Chondrocyte (in vitro differentiated cells): ENCODE data around the gene A3GALT2. TPM values are rescaled to one million over a fixed set of nuclear protein-coding genes. Genes with fewer than 3 reads are reported as not detected.

Experiments used
- DNase-seq: peaks from one replicate; pipeline ENCODE4 v3.0.0; 2021; ENCODE audit warnings: mixed read lengths, low spot score
- H3K27ac Mint-ChIP-seq: one replicate; pipeline ENCODE4 v1.8.0; 2021; ENCODE audit warnings: mild to moderate bottlenecking, moderate library complexity, mixed read lengths; ENCODE audit not compliant: unreplicated experiment
- H3K27me3 Mint-ChIP-seq: 2 replicates; pipeline ENCODE4 v1.8.0; 2021; ENCODE audit warnings: low read depth, mixed read lengths
- H3K36me3 Mint-ChIP-seq: 2 replicates; pipeline ENCODE4 v1.8.0; 2021; ENCODE audit warnings: low read depth, mixed read lengths
- H3K4me1 Mint-ChIP-seq: 2 replicates; pipeline ENCODE4 v1.8.0; 2021; ENCODE audit warnings: low read depth, mild to moderate bottlenecking, mixed read lengths
- H3K4me3 Mint-ChIP-seq: one replicate; pipeline ENCODE4 v1.8.0; 2021; ENCODE audit warnings: mild to moderate bottlenecking, moderate library complexity, mixed read lengths; ENCODE audit not compliant: unreplicated experiment
- H3K9me3 Mint-ChIP-seq: 2 replicates; pipeline ENCODE4 v1.8.0; 2021; ENCODE audit warnings: low read depth, mixed read lengths
- total RNA-seq: library from RNA; stranded (reverse); gene quantifications from 3 replicates; pipeline ENCODE4 v1.2.1, GENCODE V29; 2021
- TF ChIP-seq, protein P1 (sequence below): fragments of 200-600 bp; sonication (generic); IDR thresholded peaks from 2 replicates; pipeline ENCODE4 v1.5.0; 2021; ENCODE audit warnings: antibody characterized with exemption, mild to moderate bottlenecking, moderate library complexity

Gene A3GALT2
- total RNA-seq, 1 donor from 2014 or later = 0.27 TPM

GRCh38 chr1:33289858-33290154, 31.1 kb downstream of the A3GALT2 start:
- H3K36me3 Mint-ChIP-seq = peaks cover 29% of the 10 kb centered on the region
- peaks cover 20% of the 10 kb centered on the region for H3K4me1 Mint-ChIP-seq
- H3K4me3 Mint-ChIP-seq = no peak overlapping the region
- H3K9me3 Mint-ChIP-seq = peaks cover 2% of the 10 kb centered on the region
- H3K27ac Mint-ChIP-seq = no peak overlapping the region
- DNase-seq = no peak
- H3K27me3 Mint-ChIP-seq = no peaks in the 10 kb centered on the region
- TF ChIP-seq, protein P1, sequence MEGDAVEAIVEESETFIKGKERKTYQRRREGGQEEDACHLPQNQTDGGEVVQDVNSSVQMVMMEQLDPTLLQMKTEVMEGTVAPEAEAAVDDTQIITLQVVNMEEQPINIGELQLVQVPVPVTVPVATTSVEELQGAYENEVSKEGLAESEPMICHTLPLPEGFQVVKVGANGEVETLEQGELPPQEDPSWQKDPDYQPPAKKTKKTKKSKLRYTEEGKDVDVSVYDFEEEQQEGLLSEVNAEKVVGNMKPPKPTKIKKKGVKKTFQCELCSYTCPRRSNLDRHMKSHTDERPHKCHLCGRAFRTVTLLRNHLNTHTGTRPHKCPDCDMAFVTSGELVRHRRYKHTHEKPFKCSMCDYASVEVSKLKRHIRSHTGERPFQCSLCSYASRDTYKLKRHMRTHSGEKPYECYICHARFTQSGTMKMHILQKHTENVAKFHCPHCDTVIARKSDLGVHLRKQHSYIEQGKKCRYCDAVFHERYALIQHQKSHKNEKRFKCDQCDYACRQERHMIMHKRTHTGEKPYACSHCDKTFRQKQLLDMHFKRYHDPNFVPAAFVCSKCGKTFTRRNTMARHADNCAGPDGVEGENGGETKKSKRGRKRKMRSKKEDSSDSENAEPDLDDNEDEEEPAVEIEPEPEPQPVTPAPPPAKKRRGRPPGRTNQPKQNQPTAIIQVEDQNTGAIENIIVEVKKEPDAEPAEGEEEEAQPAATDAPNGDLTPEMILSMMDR = no peak

GRCh38 chr1:33288976-33289857, 31.7 kb downstream of the A3GALT2 start:
- Mint-ChIP-seq H3K4me1 (peaks cover 20% of the 10 kb centered on the region), H3K4me3 (no peak overlapping the region), H3K27me3 (no peaks in the 10 kb centered on the region), H3K27ac (peak overlapping the region; percentile 59), H3K36me3 (peaks cover 32% of the 10 kb centered on the region), H3K9me3 (peaks cover 2% of the 10 kb centered on the region)
- TF ChIP-seq, protein P1 = no peak
- no peak for DNase-seq

- no peak overlapping the region for H3K27ac Mint-ChIP-seq
- peaks cover 29% of the 10 kb centered on the region for H3K36me3 Mint-ChIP-seq
- no peaks in the 10 kb centered on the region for H3K27me3 Mint-ChIP-seq
- peaks cover 2% of the 10 kb centered on the region for H3K9me3 Mint-ChIP-seq
- DNase-seq = no peak
- H3K4me3 Mint-ChIP-seq = no peak overlapping the region
- H3K4me1 Mint-ChIP-seq = peaks cover 17% of the 10 kb centered on the region
- TF ChIP-seq, protein P1 = no peak
Measured at GRCh38 chr1:33287317-33287716, 33.6 kb downstream of the A3GALT2 start.

DNA sequence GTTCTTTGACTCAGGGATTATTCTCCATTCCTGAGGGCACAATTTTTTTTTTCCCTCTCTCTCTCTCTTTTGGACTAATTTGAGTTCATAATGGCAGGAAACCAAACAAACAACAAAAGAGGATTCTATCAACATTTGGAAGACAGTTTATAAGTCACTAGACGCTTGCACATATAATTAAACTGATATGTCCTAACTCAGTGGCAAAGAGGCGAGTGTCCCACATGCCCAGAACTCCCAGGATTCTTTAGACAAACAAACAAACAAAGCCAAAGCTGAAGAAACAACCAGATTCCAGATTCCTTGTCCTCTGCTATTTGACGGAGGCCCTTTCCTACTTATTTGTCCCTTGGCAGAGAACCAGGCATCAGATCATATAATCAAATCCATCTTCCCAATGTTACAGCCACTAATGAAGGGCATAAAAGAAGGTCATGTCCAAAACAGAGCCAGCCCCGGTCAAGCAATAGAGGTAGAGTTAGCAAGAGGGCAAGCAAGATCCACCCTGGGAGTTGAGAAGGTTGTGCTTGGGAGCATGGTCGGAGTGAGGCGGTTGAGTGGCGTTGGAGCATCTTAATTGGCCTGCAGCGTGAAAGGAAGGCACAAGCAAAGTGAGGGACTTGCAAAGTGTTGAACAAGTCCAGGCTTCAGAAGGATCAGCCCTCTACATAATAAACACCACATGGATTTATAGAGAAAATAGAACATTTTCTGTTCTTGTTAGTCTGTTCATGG, 34.3 kb downstream of the A3GALT2 start:
- Mint-ChIP-seq H3K27me3 (no peaks in the 10 kb centered on the region), H3K4me1 (peaks cover 17% of the 10 kb centered on the region), H3K9me3 (peaks cover 2% of the 10 kb centered on the region), H3K4me3 (no peak overlapping the region), H3K36me3 (peaks cover 33% of the 10 kb centered on the region), H3K27ac (no peak overlapping the region)
- no peak for DNase-seq
- TF ChIP-seq, protein P1 = no peak

DNA sequence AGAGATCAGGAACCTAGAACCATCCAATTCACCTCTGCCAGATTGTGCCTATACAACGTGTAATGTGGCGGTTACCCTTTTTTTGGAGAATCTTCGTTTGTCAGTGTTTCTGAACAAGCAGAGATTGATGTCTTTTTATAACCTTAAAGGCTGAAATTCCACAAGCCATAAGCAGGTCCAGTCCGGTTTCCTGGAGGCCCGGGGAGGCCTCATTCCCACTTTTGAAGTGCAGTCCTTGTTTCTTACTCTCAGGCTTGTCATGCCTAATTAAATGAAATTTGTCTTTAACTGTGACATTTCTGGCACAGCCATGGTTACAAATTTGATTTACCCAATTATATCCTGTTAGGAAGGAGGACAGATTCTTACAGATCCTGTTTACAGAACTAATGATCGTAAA, 36.8 kb downstream of the A3GALT2 start:
- TF ChIP-seq, protein P1 = no peak
- Mint-ChIP-seq H3K4me1 (peaks cover 9% of the 10 kb centered on the region), H3K9me3 (no peaks in the 10 kb centered on the region), H3K36me3 (peaks cover 32% of the 10 kb centered on the region), H3K27ac (no peak overlapping the region), H3K27me3 (no peaks in the 10 kb centered on the region), H3K4me3 (no peak overlapping the region)
- DNase-seq = no peak
